ENCODE results near the gene IQCK. TPM values are rescaled to one million over a fixed set of nuclear protein-coding genes. Genes with fewer than 3 reads are reported as not detected.

Gene IQCK
- total and polyA plus RNA-seq, 3 donors from 2014 or later = 77.8 to 102 (median 91.3) TPM

GRCh38 chr16:19710191-19710908 lies 7.7 kb upstream of the IQCK start:
- no peaks in the 10 kb centered on the region for H3K36me3 ChIP-seq (ENCODE audit: low read depth, missing control alignments)

DNA sequence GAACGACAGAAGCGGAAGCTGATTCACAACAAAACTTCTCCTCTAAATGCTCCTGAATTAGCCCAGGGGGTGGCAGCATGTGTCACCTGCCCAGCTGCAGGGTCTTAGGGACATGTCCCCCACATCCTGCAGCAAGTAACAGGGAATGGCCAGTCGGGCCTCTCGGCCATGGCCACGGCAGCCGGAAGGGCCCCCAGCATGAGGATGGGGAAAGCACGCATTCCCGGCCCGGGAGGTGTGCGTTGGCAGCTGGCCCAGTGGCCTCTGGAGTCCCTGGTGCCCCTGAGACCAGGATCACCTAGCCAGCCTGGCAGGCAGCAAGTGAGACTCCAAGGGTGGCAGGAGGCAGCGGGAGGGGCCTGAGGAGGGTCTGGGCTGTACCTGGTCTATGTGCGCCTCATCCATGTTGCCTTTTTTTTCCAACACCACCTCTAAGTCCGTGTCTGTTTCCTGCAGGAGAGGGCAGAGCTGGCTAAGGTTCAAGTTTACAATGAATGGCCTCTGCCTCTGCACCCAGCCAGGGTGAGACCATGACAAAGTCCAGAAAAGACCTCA lies 7.0 kb upstream of the IQCK start:
- Histone ChIP-seq H3K4me1 (peaks cover 3% of the 10 kb centered on the region), H3K27me3 (no peaks in the 10 kb centered on the region), H3K27ac (no peak overlapping the region), H3K36me3 (ENCODE audit: low read depth, missing control alignments) (no peaks in the 10 kb centered on the region), H3K4me3 (no peak overlapping the region), H3K9me3 (no peaks in the 10 kb centered on the region)
- DNase-seq = no peak
- intact Hi-C loops (cut with DNase I; ENCODE audit: low total_unique reads) = no loop called here
- TF ChIP-seq, protein P1, sequence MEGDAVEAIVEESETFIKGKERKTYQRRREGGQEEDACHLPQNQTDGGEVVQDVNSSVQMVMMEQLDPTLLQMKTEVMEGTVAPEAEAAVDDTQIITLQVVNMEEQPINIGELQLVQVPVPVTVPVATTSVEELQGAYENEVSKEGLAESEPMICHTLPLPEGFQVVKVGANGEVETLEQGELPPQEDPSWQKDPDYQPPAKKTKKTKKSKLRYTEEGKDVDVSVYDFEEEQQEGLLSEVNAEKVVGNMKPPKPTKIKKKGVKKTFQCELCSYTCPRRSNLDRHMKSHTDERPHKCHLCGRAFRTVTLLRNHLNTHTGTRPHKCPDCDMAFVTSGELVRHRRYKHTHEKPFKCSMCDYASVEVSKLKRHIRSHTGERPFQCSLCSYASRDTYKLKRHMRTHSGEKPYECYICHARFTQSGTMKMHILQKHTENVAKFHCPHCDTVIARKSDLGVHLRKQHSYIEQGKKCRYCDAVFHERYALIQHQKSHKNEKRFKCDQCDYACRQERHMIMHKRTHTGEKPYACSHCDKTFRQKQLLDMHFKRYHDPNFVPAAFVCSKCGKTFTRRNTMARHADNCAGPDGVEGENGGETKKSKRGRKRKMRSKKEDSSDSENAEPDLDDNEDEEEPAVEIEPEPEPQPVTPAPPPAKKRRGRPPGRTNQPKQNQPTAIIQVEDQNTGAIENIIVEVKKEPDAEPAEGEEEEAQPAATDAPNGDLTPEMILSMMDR (IDR thresholded peaks at IDR 0.05) = no peak
- TF ChIP-seq POLR2A (IDR thresholded peaks at IDR 0.05) = no peak
- WGBS, 2 donors = 77 to 80% methylated on average over 11 to 13 of the region's 13 CpGs

More at GRCh38 chr16:19710191-19710908, 7.7 kb upstream of the IQCK start:
- no peak overlapping the region for H3K27ac ChIP-seq
- 82 to 85% methylated on average over 23 of the region's 23 CpGs for WGBS, 2 donors
- intact Hi-C loops (cut with DNase I; ENCODE audit: low total_unique reads) = no loop called here
- H3K27me3 ChIP-seq = no peaks in the 10 kb centered on the region
- TF ChIP-seq POLR2A (IDR thresholded peaks at IDR 0.05) = no peak
- TF ChIP-seq, protein P1 (IDR thresholded peaks at IDR 0.05) = no peak
- no peaks in the 10 kb centered on the region for H3K9me3 ChIP-seq
- H3K4me1 ChIP-seq = peaks cover 3% of the 10 kb centered on the region
- DNase-seq = no peak
- no peak overlapping the region for H3K4me3 ChIP-seq

- intact Hi-C loops (cut with DNase I; ENCODE audit: low total_unique reads) = no loop called here
- no peak overlapping the region for H3K27ac ChIP-seq
- no peaks in the 10 kb centered on the region for H3K36me3 ChIP-seq (ENCODE audit: low read depth, missing control alignments)
- no peaks in the 10 kb centered on the region for H3K9me3 ChIP-seq
- no peak overlapping the region for H3K4me3 ChIP-seq
- 82 to 93% methylated on average over 12 of the region's 12 CpGs for WGBS, 2 donors
- DNase-seq = no peak
- H3K27me3 ChIP-seq = no peaks in the 10 kb centered on the region
- TF ChIP-seq, protein P1 (IDR thresholded peaks at IDR 0.05) = no peak
- no peak for TF ChIP-seq POLR2A (IDR thresholded peaks at IDR 0.05)
- H3K4me1 ChIP-seq = peaks cover 8% of the 10 kb centered on the region
Observed at GRCh38 chr16:19711643-19712042, 6.4 kb upstream of the IQCK start.

DNA sequence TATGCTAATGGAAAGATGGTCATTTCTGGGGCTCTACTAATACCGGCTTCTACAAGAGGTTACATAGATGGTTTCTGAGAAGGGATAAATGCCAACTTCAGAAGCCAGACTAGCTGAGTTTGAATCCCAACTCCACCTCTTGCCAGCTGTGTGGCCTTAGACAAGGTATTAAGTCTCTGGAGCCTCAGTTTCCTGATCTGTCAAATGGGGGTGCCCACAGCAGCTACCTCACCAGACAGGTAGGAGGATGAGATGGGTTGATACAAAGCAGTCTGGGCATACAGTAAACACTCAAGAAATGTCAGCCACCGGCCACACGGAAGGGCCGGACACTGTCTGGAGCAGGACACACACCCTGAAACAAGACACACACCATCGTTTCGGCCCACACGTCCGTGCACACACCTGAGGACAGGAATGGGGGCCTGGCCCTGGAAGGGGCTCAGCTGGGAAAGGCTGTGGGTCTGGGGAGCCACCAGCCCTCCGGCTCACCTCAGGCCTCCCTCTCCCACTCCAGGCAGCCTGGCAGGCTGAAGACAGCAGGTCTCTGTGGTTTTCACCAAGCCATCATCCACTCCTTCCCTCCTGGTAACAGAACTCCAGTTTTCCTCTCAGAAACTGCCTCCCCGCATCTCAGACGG lies 5.5 kb upstream of the IQCK start:
- peaks cover 14% of the 10 kb centered on the region for H3K4me1 ChIP-seq
- TF ChIP-seq POLR2A (IDR thresholded peaks at IDR 0.05) = no peak
- 97 to 98% methylated on average over 4 to 11 of the region's 11 CpGs for WGBS, 2 donors
- no peaks in the 10 kb centered on the region for H3K36me3 ChIP-seq (ENCODE audit: low read depth, missing control alignments)
- intact Hi-C loops (cut with DNase I; ENCODE audit: low total_unique reads) = no loop called here
- DNase-seq = no peak
- no peak overlapping the region for H3K27ac ChIP-seq
- H3K27me3 ChIP-seq = no peaks in the 10 kb centered on the region
- H3K9me3 ChIP-seq = no peaks in the 10 kb centered on the region
- H3K4me3 ChIP-seq = no peak overlapping the region

GRCh38 chr16:19713697-19714096 lies 4.4 kb upstream of the IQCK start:
- Histone ChIP-seq H3K27ac (no peak overlapping the region), H3K4me3 (no peak overlapping the region), H3K9me3 (no peaks in the 10 kb centered on the region), H3K27me3 (no peaks in the 10 kb centered on the region), H3K36me3 (ENCODE audit: low read depth, missing control alignments) (no peaks in the 10 kb centered on the region), H3K4me1 (peaks cover 14% of the 10 kb centered on the region)
- no peak for DNase-seq
- 88 to 91% methylated on average over 6 of the region's 6 CpGs for WGBS, 2 donors
- intact Hi-C loops (cut with DNase I; ENCODE audit: low total_unique reads) = no loop called here
- TF ChIP-seq POLR2A (IDR thresholded peaks at IDR 0.05) = no peak
- TF ChIP-seq, protein P1 (IDR thresholded peaks at IDR 0.05) = no peak

Measured in testis (tissue), 3 donors.